Chondrocyte (in vitro differentiated cells): Measurements from ENCODE around the gene MMD. TPM values are rescaled to one million over a fixed set of nuclear protein-coding genes. Genes with fewer than 3 reads are reported as not detected.

Experiments
- DNase-seq: peaks from one replicate; pipeline ENCODE4 v3.0.0; 2021; ENCODE audit warnings: mixed read lengths, low spot score
- H3K27ac Mint-ChIP-seq: one replicate; pipeline ENCODE4 v1.8.0; 2021; ENCODE audit warnings: mild to moderate bottlenecking, moderate library complexity, mixed read lengths; ENCODE audit not compliant: unreplicated experiment
- H3K27me3 Mint-ChIP-seq: 2 replicates; pipeline ENCODE4 v1.8.0; 2021; ENCODE audit warnings: low read depth, mixed read lengths
- H3K36me3 Mint-ChIP-seq: 2 replicates; pipeline ENCODE4 v1.8.0; 2021; ENCODE audit warnings: low read depth, mixed read lengths
- H3K4me1 Mint-ChIP-seq: 2 replicates; pipeline ENCODE4 v1.8.0; 2021; ENCODE audit warnings: low read depth, mild to moderate bottlenecking, mixed read lengths
- H3K4me3 Mint-ChIP-seq: one replicate; pipeline ENCODE4 v1.8.0; 2021; ENCODE audit warnings: mild to moderate bottlenecking, moderate library complexity, mixed read lengths; ENCODE audit not compliant: unreplicated experiment
- H3K9me3 Mint-ChIP-seq: 2 replicates; pipeline ENCODE4 v1.8.0; 2021; ENCODE audit warnings: low read depth, mixed read lengths
- total RNA-seq: library from RNA; stranded (reverse); gene quantifications from 3 replicates; pipeline ENCODE4 v1.2.1, GENCODE V29; 2021
- TF ChIP-seq, protein P1 (sequence below): fragments of 200-600 bp; sonication (generic); IDR thresholded peaks from 2 replicates; pipeline ENCODE4 v1.5.0; 2021; ENCODE audit warnings: antibody characterized with exemption, mild to moderate bottlenecking, moderate library complexity

MMD gene
- total RNA-seq, 1 donor from 2014 or later: 8.2 TPM

DNA sequence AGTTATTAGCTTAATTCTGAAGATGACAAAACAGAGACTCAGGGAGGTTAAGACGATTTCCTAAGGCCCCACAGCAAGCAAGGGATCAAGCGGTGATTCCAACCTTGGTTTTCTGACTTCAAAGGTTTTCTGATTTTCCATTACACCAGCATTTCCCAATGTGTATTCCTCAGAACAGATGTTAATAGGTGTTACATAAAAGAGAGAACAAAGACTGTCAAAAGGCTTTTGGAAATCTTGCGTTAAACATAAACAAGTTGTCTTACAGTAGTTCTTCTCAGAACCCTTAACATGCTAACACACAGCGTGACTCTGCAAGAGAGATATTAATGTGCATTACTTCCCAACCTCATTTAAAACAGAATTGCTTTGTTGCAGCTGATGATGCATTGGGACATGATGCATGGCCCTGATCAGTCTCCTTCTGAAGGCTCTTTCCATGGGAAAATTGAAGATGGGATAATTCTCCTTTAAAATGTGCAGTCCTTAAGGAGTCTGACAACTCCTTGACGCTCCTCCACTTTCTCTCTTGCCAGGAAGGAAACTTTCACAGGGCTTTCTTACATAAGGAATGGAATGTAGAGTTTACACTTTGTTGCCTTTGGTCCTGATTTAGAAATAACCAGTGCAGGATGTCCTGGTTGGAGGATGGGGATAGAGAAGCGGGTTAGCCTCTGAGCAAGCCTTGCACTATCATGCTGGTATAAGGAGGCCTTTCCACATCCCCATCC lies 21.5 kb upstream of the MMD start:
- H3K27ac Mint-ChIP-seq: no peak overlapping the region
- H3K9me3 Mint-ChIP-seq: no peaks in the 10 kb centered on the region
- DNase-seq: no peak
- peaks cover 2% of the 10 kb centered on the region for H3K27me3 Mint-ChIP-seq
- H3K36me3 Mint-ChIP-seq: no peaks in the 10 kb centered on the region
- TF ChIP-seq, protein P1, sequence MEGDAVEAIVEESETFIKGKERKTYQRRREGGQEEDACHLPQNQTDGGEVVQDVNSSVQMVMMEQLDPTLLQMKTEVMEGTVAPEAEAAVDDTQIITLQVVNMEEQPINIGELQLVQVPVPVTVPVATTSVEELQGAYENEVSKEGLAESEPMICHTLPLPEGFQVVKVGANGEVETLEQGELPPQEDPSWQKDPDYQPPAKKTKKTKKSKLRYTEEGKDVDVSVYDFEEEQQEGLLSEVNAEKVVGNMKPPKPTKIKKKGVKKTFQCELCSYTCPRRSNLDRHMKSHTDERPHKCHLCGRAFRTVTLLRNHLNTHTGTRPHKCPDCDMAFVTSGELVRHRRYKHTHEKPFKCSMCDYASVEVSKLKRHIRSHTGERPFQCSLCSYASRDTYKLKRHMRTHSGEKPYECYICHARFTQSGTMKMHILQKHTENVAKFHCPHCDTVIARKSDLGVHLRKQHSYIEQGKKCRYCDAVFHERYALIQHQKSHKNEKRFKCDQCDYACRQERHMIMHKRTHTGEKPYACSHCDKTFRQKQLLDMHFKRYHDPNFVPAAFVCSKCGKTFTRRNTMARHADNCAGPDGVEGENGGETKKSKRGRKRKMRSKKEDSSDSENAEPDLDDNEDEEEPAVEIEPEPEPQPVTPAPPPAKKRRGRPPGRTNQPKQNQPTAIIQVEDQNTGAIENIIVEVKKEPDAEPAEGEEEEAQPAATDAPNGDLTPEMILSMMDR: no peak
- peaks cover 5% of the 10 kb centered on the region for H3K4me1 Mint-ChIP-seq
- H3K4me3 Mint-ChIP-seq: no peak overlapping the region

DNA sequence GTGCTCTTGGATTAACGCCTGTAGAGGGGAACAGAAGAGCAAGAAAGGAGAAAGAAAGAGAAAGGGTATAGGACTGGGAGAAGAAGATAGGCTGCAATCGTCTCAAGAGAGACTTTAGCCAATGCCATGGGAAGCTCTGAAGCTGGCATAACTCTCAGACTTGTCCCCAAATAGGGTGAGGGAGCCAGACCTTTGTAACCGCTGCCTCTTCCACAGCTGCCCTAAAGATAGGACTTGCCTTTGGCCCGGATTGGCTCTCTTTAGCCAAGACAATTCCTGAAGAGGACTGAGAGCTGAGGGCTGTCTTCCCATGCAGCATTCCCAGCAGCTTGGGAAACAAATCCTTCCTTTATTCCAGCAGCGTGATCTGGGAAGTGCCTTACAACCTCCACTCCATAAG lies 20.8 kb upstream of the MMD start:
- H3K27me3 Mint-ChIP-seq: peaks cover 2% of the 10 kb centered on the region
- TF ChIP-seq, protein P1: no peak
- no peaks in the 10 kb centered on the region for H3K9me3 Mint-ChIP-seq
- no peak overlapping the region for H3K27ac Mint-ChIP-seq
- H3K36me3 Mint-ChIP-seq: no peaks in the 10 kb centered on the region
- peaks cover 5% of the 10 kb centered on the region for H3K4me1 Mint-ChIP-seq
- no peak overlapping the region for H3K4me3 Mint-ChIP-seq
- no peak for DNase-seq

DNA sequence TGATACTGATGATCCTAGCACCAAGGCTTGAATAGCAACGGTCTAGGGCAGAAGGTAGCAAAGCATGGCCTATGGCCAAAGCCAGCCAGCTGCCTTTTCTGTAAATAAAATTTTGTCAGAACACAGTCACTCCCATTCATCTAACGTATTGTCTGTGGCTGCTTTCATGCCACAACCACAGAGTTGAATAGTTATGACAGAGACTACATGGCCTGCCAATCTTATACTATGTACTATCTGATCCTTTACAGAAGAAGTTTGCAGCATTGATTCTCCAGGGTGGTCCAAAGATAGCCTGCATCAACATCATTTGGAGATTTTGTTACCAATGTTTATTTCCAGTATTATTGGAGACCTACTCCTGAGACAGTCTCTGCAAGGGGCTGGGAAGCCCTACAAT lies 19.9 kb upstream of the MMD start:
- Mint-ChIP-seq H3K27ac (no peak overlapping the region), H3K4me1 (peaks cover 5% of the 10 kb centered on the region), H3K27me3 (peaks cover 2% of the 10 kb centered on the region), H3K9me3 (no peaks in the 10 kb centered on the region), H3K4me3 (no peak overlapping the region), H3K36me3 (no peaks in the 10 kb centered on the region)
- TF ChIP-seq, protein P1: no peak
- DNase-seq: no peak

DNA sequence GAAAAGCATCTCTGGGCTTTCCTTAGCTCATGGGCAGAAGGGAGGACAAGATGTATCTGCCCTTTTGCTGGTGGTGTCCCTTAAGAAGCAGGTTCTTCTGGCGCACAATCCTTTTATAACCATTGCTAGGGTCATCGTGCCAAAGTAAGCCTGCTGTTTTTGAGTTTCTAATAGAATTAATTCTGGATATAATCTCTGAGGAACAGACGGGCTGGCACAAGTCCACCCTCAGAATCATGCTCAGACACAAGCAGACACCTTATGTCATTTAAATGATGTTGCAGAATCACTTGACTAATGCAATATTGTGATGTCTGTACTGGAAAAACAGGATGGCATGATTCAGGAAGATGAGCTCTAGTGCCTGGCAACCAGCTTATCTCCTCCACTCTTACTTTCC lies 18.8 kb upstream of the MMD start:
- Mint-ChIP-seq H3K27me3 (peaks cover 2% of the 10 kb centered on the region), H3K27ac (no peak overlapping the region), H3K4me3 (no peak overlapping the region), H3K4me1 (peaks cover 5% of the 10 kb centered on the region), H3K36me3 (no peaks in the 10 kb centered on the region), H3K9me3 (no peaks in the 10 kb centered on the region)
- DNase-seq: no peak
- TF ChIP-seq, protein P1: no peak

DNA sequence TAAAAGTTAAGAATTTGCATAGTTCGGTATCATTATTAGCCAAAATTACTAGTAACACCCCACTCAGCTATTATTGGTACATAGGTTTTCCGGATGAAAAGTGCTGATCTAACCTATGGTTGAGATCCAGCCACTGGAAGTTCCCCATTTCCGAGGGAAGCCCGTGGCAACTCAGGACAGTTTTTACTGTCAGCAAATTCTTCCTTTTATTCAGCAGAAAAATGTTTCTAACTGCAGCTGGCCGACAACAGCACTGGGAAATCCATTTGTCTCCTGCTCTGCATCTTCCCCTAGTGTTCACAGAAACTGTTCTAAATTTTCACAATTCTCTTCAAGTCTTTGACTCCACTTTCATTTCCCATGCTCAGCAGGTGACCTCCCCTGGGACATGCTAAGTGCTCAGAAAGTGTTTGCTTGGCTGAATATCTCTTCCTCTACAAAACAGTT lies 15.5 kb upstream of the MMD start:
- Mint-ChIP-seq H3K4me3 (no peak overlapping the region), H3K4me1 (no peaks in the 10 kb centered on the region), H3K27me3 (peaks cover 2% of the 10 kb centered on the region), H3K36me3 (no peaks in the 10 kb centered on the region), H3K27ac (no peak overlapping the region), H3K9me3 (no peaks in the 10 kb centered on the region)
- TF ChIP-seq, protein P1: no peak
- no peak for DNase-seq
